ENCODE data around the gene CCRL2. TPM values are rescaled to one million over a fixed set of nuclear protein-coding genes. Genes with fewer than 3 reads are reported as not detected.

CCRL2 gene
- total and polyA plus RNA-seq, 9 of the 15 experiments (the other 6 are each of a cell fraction or from before 2014, with no cell fraction given): 3.4 to 5.7 (median 4.0) TPM

DNA sequence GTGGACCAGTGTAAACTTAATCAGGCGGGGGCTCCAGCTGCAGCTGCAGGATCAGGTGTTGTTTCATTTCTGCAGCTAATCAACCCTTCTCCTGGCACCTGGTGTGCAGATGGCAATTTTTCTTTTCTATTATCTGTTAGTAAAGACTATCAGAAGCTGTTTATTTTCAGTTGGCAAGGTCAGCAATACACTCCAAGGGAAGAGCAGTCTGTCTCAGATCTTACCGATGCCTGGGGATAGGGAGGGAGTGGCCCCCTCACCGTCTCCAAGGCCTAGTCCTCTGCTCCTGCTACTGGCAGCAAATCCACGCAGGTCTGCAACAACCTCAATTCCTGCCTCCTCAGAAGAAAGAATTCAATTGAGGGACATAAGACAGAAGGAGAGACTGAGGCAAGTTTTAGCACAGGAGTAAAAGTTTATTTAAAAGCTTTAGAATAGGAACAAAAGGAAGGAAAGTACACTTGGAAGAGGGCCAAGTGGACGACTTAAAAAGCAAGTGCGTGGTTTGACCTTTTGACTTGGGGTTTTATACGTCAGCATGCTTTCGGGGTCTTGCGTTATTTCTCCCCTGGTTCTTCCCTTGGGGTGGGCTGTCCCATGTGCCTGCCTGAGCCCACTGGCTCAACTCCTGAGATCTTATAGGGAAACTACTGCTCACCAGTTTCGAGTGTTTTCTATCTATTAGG is 9.2 kb downstream of the CCRL2 start (continued):
- TF ChIP-seq, protein P1, sequence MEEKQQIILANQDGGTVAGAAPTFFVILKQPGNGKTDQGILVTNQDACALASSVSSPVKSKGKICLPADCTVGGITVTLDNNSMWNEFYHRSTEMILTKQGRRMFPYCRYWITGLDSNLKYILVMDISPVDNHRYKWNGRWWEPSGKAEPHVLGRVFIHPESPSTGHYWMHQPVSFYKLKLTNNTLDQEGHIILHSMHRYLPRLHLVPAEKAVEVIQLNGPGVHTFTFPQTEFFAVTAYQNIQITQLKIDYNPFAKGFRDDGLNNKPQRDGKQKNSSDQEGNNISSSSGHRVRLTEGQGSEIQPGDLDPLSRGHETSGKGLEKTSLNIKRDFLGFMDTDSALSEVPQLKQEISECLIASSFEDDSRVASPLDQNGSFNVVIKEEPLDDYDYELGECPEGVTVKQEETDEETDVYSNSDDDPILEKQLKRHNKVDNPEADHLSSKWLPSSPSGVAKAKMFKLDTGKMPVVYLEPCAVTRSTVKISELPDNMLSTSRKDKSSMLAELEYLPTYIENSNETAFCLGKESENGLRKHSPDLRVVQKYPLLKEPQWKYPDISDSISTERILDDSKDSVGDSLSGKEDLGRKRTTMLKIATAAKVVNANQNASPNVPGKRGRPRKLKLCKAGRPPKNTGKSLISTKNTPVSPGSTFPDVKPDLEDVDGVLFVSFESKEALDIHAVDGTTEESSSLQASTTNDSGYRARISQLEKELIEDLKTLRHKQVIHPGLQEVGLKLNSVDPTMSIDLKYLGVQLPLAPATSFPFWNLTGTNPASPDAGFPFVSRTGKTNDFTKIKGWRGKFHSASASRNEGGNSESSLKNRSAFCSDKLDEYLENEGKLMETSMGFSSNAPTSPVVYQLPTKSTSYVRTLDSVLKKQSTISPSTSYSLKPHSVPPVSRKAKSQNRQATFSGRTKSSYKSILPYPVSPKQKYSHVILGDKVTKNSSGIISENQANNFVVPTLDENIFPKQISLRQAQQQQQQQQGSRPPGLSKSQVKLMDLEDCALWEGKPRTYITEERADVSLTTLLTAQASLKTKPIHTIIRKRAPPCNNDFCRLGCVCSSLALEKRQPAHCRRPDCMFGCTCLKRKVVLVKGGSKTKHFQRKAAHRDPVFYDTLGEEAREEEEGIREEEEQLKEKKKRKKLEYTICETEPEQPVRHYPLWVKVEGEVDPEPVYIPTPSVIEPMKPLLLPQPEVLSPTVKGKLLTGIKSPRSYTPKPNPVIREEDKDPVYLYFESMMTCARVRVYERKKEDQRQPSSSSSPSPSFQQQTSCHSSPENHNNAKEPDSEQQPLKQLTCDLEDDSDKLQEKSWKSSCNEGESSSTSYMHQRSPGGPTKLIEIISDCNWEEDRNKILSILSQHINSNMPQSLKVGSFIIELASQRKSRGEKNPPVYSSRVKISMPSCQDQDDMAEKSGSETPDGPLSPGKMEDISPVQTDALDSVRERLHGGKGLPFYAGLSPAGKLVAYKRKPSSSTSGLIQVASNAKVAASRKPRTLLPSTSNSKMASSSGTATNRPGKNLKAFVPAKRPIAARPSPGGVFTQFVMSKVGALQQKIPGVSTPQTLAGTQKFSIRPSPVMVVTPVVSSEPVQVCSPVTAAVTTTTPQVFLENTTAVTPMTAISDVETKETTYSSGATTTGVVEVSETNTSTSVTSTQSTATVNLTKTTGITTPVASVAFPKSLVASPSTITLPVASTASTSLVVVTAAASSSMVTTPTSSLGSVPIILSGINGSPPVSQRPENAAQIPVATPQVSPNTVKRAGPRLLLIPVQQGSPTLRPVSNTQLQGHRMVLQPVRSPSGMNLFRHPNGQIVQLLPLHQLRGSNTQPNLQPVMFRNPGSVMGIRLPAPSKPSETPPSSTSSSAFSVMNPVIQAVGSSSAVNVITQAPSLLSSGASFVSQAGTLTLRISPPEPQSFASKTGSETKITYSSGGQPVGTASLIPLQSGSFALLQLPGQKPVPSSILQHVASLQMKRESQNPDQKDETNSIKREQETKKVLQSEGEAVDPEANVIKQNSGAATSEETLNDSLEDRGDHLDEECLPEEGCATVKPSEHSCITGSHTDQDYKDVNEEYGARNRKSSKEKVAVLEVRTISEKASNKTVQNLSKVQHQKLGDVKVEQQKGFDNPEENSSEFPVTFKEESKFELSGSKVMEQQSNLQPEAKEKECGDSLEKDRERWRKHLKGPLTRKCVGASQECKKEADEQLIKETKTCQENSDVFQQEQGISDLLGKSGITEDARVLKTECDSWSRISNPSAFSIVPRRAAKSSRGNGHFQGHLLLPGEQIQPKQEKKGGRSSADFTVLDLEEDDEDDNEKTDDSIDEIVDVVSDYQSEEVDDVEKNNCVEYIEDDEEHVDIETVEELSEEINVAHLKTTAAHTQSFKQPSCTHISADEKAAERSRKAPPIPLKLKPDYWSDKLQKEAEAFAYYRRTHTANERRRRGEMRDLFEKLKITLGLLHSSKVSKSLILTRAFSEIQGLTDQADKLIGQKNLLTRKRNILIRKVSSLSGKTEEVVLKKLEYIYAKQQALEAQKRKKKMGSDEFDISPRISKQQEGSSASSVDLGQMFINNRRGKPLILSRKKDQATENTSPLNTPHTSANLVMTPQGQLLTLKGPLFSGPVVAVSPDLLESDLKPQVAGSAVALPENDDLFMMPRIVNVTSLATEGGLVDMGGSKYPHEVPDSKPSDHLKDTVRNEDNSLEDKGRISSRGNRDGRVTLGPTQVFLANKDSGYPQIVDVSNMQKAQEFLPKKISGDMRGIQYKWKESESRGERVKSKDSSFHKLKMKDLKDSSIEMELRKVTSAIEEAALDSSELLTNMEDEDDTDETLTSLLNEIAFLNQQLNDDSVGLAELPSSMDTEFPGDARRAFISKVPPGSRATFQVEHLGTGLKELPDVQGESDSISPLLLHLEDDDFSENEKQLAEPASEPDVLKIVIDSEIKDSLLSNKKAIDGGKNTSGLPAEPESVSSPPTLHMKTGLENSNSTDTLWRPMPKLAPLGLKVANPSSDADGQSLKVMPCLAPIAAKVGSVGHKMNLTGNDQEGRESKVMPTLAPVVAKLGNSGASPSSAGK (IDR thresholded peaks at IDR 0.05): 0 out of 2 replicates have a peak, but pooled peaks have one; percentile 33
- no peak for TF ChIP-seq MYC (IDR thresholded peaks at IDR 0.05; ENCODE audit: low read depth, low read length)
- no peak for TF ChIP-seq MYC (CRISPR knock-in tag; IDR thresholded peaks at IDR 0.05; ENCODE audit: borderline replicate concordance, low read depth)
- TF ChIP-seq CEBPG (CRISPR knock-in tag; IDR thresholded peaks at IDR 0.05): peak; percentile 85
- TF ChIP-seq CEBPG (tag; conservative IDR thresholded peaks at IDR 0.05 in 1 of 2, IDR thresholded peaks at IDR 0.05 in 1 of 2): peak in 1 of 2 experiments; percentile 52; a peak in 1 of 4 replicates
- peak; percentile 51; the same call in 1 of the 2 replicates for TF ChIP-seq C11orf30 (IDR thresholded peaks at IDR 0.05; ENCODE audit: low read depth)
- no peak for TF ChIP-seq SAP30 (IDR thresholded peaks at IDR 0.05; ENCODE audit: borderline replicate concordance, insufficient read depth, low read depth, low read length, poor library complexity, severe bottlenecking)
- no peak for TF ChIP-seq ZNF449 (CRISPR knock-in tag; IDR thresholded peaks at IDR 0.05)
- TF ChIP-seq ZNF41 (CRISPR knock-in tag; conservative IDR thresholded peaks at IDR 0.05): no peak
- no peak for TF ChIP-seq SMAD3 (CRISPR knock-in tag; conservative IDR thresholded peaks at IDR 0.05)
- TF ChIP-seq, protein P2, sequence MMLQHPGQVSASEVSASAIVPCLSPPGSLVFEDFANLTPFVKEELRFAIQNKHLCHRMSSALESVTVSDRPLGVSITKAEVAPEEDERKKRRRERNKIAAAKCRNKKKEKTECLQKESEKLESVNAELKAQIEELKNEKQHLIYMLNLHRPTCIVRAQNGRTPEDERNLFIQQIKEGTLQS (IDR thresholded peaks at IDR 0.05): peak; percentile 33; the same call in 1 of the 2 replicates
- TF ChIP-seq, protein P2 (CRISPR knock-in tag; conservative IDR thresholded peaks at IDR 0.05): no peak
- no peak for TF ChIP-seq SMARCB1 (IDR thresholded peaks at IDR 0.05; ENCODE audit: insufficient read length, low read depth)
